Lung (tissue), 12 donors: ENCODE measurements around the gene SOCS4. TPM values are rescaled to one million over a fixed set of nuclear protein-coding genes. Genes with fewer than 3 reads are reported as not detected.

Experiments used
- ATAC-seq: fragments of 200-7000 bp; cut with Tn5 transposase; one replicate; pipeline ENCODE4 v1.9.1; 2020; ENCODE audit warnings: moderate number of reproducible peaks; ENCODE audit not compliant: insufficient read depth, low FRiP score
- DNase-seq, 3 donors: peaks; one replicate each; pipeline ENCODE4 v3.0.0-alpha.2; 2013 to 2017
- H3K27ac ChIP-seq, 2 donors: one replicate each; pipeline ENCODE4 v1.5.1; 2013; ENCODE audit warnings: mild to moderate bottlenecking in 2 of 2, moderate library complexity in 2 of 2, control low read depth in 1 of 2, inconsistent platforms in 1 of 2, low read depth in 1 of 2, low read length in 1 of 2
- H3K27me3 ChIP-seq, 3 donors: one replicate each; pipeline ENCODE4 v1.5.1; 2013; ENCODE audit warnings: low read length in 2 of 3; ENCODE audit not compliant: control insufficient read depth in 3 of 3, insufficient read depth in 3 of 3
- H3K36me3 ChIP-seq, 4 donors: one replicate each; pipeline ENCODE4 v1.5.1; 2013; ENCODE audit warnings: low read length in 4 of 4, mild to moderate bottlenecking in 1 of 4, moderate library complexity in 1 of 4; ENCODE audit not compliant: control insufficient read depth in 4 of 4, insufficient read depth in 4 of 4
- H3K4me1 ChIP-seq, 5 donors: one replicate each; pipeline ENCODE4 v1.5.1; 2013; ENCODE audit warnings: low read length in 5 of 5, mild to moderate bottlenecking in 2 of 5, moderate library complexity in 1 of 5; ENCODE audit not compliant: control insufficient read depth in 5 of 5, insufficient read depth in 5 of 5
- H3K4me3 ChIP-seq: one replicate; pipeline ENCODE4 v1.5.1; 2013; ENCODE audit warnings: mild to moderate bottlenecking, control low read depth, moderate library complexity
- H3K9ac ChIP-seq, 2 donors: one replicate each; pipeline ENCODE4 v1.5.1; 2013; ENCODE audit warnings: low read length in 2 of 2, control low read depth in 1 of 2; ENCODE audit not compliant: insufficient read depth in 1 of 2
- H3K9me3 ChIP-seq, 4 donors: one replicate each; pipeline ENCODE4 v1.5.1; 2013; ENCODE audit warnings: low read length in 3 of 4, mild to moderate bottlenecking in 1 of 4, moderate library complexity in 1 of 4; ENCODE audit not compliant: control insufficient read depth in 4 of 4, insufficient read depth in 3 of 4
- WGBS, 2 donors: extraction: QIAGEN DNeasy Blood & Tissue Kit; methylation state at CpG; one replicate each; pipeline ENCODE4 v1.1.7; 2013; 5-methylcytosine and 5-hydroxymethylcytosine counted together
- polyA plus RNA-seq, 2 donors: library from polyadenylated mRNA; stranded (reverse); fragments of 200-250 nt; gene quantifications; one replicate each; pipeline ENCODE4 v1.2.1, GENCODE V29; 2013
- total RNA-seq, 2 donors: library from RNA; depleted of rRNA in 1 of 2; stranded (reverse); fragments of >200 nt in 1 of 2; gene quantifications; one replicate each; pipeline ENCODE4 v1.2.1, GENCODE V29; 2014 to 2021
- TF ChIP-seq, protein P1 (sequence below): IDR thresholded peaks from 2 replicates; pipeline ENCODE4 v1.5.1; 2012; ENCODE audit warnings: mild to moderate bottlenecking; ENCODE audit errors: control extremely low read depth, extremely low read depth
- donor health status: control.
- donor health status: control.
- donor health status: Bipolar disorder and iron deficiency.
- donor health status: healthy.
- donor health status: DM: yes; HTN: yes; CAD: no.

Gene SOCS4
- total and polyA plus RNA-seq, 4 donors: 5.8 to 28.3 (median 10.5) TPM

DNA sequence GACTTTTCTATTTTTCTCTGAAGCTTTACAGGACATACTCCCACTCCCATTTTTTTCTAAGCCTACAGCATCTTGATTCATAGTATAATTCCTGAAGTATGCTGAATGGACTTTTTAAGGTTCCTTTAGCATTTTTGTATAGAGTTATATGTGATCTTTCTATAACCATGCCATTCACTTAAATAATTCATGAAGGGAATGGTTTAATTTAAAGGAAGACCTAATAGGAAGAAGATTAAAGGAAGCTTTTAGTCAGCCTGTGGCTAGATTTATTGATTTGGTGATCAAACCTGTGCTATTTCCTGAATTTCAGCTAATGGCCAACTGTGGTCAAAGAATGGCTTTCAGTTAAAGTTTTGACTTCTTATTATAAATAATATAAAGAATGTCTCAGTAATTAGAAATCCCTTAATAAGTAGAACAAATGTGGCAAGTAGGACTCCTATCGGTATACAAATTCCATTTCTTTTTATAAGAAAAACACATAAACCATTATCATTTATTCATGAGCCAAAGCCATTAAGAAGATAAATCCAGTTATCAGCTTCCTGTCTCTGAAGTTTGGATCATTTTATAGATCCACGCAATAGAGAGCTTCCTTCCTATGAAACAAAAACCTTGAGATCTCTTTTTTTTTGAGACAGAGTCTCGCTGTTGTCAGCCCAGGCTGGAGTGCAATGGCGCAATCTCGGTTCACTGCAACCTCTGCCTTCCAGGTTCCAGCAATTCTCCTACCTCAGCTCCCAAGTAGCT lies 20.4 kb downstream of the SOCS4 start:
- Histone ChIP-seq H3K27ac (no peak overlapping the region), H3K4me1 (peaks cover 0 to 7% (median 0%) of the 10 kb centered on the region in 5 donors), H3K36me3 (peaks cover 4 to 12% (median 8%) of the 10 kb centered on the region in 4 donors), H3K9me3 (no peaks in the 10 kb centered on the region), H3K9ac (no peak overlapping the region), H3K27me3 (no peaks in the 10 kb centered on the region), H3K4me3 (no peak overlapping the region)
- WGBS, 2 donors: 70 to 87% methylated on average over 5 of the region's 5 CpGs
- TF ChIP-seq, protein P1, sequence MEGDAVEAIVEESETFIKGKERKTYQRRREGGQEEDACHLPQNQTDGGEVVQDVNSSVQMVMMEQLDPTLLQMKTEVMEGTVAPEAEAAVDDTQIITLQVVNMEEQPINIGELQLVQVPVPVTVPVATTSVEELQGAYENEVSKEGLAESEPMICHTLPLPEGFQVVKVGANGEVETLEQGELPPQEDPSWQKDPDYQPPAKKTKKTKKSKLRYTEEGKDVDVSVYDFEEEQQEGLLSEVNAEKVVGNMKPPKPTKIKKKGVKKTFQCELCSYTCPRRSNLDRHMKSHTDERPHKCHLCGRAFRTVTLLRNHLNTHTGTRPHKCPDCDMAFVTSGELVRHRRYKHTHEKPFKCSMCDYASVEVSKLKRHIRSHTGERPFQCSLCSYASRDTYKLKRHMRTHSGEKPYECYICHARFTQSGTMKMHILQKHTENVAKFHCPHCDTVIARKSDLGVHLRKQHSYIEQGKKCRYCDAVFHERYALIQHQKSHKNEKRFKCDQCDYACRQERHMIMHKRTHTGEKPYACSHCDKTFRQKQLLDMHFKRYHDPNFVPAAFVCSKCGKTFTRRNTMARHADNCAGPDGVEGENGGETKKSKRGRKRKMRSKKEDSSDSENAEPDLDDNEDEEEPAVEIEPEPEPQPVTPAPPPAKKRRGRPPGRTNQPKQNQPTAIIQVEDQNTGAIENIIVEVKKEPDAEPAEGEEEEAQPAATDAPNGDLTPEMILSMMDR: no peak
- no peak for ATAC-seq
- DNase-seq: no peak

DNA sequence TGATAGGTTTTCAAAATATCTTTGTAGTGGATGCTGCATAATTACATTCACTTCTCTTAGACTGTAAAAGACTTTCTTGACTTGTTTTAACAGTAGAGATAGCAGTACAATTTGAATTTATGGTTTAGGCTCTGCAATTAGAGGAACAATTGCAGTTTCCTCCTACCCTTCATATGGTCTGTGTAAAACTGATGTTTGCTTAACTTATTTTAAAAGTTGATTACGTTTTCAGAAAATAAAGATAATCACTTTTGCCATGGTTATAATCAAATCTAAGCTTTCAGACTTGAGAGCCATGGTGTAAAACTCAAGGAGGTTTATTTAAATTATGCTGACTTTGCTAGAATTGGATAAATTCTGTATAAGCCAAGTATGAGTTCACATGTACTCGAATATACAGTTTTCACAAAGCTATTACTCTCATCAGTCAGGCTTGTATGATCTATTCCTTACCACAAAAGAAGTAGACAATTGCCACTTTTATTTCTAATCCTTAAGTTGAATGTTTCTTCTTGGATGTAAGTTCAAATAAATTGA lies 21.9 kb downstream of the SOCS4 start:
- Histone ChIP-seq H3K9ac (no peak overlapping the region), H3K4me3 (no peak overlapping the region), H3K27ac (no peak overlapping the region), H3K4me1 (peaks cover 0 to 17% (median 10%) of the 10 kb centered on the region in 5 donors), H3K9me3 (no peaks in the 10 kb centered on the region), H3K27me3 (no peaks in the 10 kb centered on the region), H3K36me3 (peaks cover 1 to 7% (median 3%) of the 10 kb centered on the region in 4 donors)
- 94% methylated on average over 2 of the region's 2 CpGs for WGBS, 2 donors
- DNase-seq (no peak), ATAC-seq (no peak)
- TF ChIP-seq, protein P1: no peak

DNA sequence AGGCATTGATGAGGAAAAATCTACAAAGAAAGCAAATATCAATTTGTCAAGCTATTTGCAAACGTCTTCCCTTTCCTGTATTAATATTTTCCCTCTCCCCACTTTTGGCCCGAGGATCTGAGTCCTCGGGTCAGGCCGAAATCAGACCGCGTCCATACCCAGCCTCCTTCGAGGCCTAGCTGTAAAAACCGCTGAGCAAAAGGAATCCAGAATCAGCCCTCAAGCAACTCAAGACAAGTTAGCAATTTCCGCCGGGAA lies 24.1 kb downstream of the SOCS4 start:
- TF ChIP-seq, protein P1: no peak
- no peaks in the 10 kb centered on the region for H3K9me3 ChIP-seq
- DNase-seq: no peak
- no peak overlapping the region for H3K4me3 ChIP-seq
- H3K27me3 ChIP-seq: no peaks in the 10 kb centered on the region
- no peak for ATAC-seq
- peak overlapping the region; percentile 90 to 100 for H3K27ac ChIP-seq
- peaks cover 0 to 12% (median 4%) of the 10 kb centered on the region in 4 donors for H3K36me3 ChIP-seq
- H3K4me1 ChIP-seq: peaks cover 0 to 18% (median 13%) of the 10 kb centered on the region in 5 donors
- H3K9ac ChIP-seq: peak overlapping the region; percentile 73 to 86
- 0 to 1% methylated on average over 10 of the region's 10 CpGs for WGBS, 2 donors
